GM21515 (cell line): ENCODE results near the gene FLYWCH2.
"Not testable (repeated sequence)": the region's sequence is repeated elsewhere in the genome, so short reads cannot be mapped to it uniquely, and the experiment has no call there.

Experiments used
- ATAC-seq: cut with Tn5 transposase; IDR thresholded peaks from one replicate; pipeline ENCODE4 v1.9.1; 2021; ENCODE audit not compliant: unreplicated experiment

The FLYWCH2 gene

DNA sequence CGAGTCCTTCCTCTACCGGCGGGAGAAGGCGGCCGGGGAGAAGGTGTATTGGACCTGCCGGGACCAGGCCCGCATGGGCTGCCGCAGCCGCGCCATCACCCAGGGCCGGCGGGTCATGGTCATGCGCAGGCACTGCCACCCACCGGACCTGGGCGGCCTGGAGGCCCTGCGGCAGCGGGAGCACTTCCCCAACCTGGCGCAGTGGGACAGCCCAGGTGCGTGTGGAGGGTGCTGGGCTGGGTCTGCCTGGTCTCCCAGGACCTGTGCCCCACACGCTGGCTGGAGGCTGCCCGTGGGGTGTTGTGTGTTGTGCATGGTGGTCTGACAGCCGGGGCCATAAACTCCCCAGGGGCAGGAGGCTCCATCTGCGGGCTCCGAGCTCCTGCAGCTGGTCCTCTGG is 54.2 kb downstream of the FLYWCH2 start:
- no peak for ATAC-seq

DNA sequence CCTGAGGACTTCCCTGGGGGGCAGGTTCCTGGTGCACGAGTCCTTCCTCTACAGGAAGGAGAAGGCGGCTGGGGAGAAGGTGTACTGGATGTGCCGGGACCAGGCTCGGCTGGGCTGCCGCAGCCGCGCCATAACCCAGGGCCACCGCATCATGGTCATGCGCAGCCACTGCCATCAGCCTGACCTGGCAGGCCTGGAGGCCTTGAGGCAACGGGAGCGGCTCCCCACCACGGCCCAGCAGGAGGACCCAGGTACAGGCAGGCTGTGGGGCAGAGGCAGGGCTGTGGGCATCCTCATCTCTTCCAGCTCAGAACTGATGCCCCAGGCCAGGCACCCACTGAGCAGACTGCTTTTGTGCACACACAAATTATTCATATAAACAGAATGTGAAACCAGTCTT is 55.2 kb downstream of the FLYWCH2 start:
- no peak for ATAC-seq

GRCh38 chr16:2939968-2940367 is 57.0 kb downstream of the FLYWCH2 start:
- ATAC-seq, result no peak

DNA sequence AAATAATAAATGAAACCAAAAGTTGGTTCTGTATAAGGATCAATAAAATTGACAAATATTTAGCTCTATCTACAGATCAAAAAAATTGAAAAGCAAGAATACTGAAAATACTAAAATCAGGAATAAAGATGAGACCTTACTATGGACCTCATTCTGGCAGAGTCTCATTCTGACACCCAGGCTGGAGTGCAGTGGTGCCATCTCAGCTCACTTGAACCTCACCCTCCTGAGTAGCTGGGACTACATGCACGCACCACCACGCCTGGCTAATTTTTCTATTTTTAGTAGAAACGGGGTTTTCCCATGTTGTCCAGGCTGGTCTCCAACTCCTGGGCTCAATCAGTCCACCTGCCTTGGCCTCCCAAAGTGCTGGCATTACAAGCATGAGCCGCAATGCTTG is 59.0 kb downstream of the FLYWCH2 start:
- ATAC-seq, result no peak

DNA sequence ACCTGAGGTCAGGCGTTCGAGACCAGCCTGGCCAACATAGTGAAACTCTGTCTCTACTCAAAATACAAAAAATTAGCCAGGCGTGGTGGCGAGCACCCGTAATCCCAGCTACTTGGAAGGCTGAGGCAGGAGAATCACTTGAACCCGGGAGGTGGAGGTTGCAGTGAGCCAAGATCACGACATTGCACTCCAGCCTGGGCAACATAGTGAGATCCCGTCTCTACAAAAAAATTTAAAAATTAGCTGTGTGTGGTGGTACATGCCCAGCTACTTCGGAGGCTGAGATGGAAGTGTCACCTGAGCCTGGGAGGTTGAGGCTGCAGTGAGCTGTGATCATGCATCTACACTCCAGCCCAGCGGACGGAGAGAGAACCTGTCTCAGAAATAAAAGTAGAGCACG is 60.7 kb downstream of the FLYWCH2 start:
- not testable (repeated sequence) for ATAC-seq

DNA sequence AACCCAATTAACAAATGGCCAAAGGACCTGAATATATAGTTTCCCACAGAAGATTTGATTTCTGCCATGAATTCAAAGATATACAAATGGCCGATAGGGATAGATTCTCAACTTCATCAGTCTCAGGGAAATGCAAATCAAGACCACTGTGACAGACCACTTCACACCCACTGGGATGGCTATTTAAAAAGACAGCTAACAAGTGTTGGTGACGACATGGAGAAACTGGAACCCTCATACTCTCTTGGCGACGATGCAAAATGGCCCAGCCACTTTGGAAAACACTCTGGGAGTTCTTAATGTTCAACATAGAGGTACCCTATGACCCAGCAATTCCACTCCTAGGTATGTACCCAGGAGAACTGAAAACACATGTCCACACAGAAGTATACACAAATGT is 63.6 kb downstream of the FLYWCH2 start:
- ATAC-seq, result no peak
